MCF 10A (cell line): ENCODE measurements around the gene ISCA2. TPM values are rescaled to one million over a fixed set of nuclear protein-coding genes. Genes with fewer than 3 reads are reported as not detected.
"Not testable (repeated sequence)": the region's sequence is repeated elsewhere in the genome, so short reads cannot be mapped to it uniquely, and the experiment has no call there.

Source experiments
- BruUV-seq: library from RNA; stranded (reverse); fragments of 400-500 nt; replicated peaks from 2 replicates; lab custom pipeline; 2021; lab: Mats Ljungman, UMichigan
- CTCF ChIA-PET: fragments of 300-600 bp; sonication (Branson Sonifier 250); formaldehyde crosslinking; extraction: SDS; loops from one replicate; lab custom pipeline; 2021; ENCODE audit warnings: antibody characterized with exemption, inconsistent platforms; lab: Yijun Ruan, JAX
- POLR2A ChIA-PET: fragments of 300-600, 350-650 bp; sonication (Branson Sonifier 250); formaldehyde crosslinking; extraction: SDS; loops from one replicate; lab custom pipeline; 2020; ENCODE audit warnings: antibody characterized with exemption, inconsistent platforms; lab: Yijun Ruan, JAX
- DNase-seq: peaks from one replicate; pipeline ENCODE4 v3.0.0-alpha.2; 2018; ENCODE audit not compliant: unreplicated experiment
- H3K27ac Mint-ChIP-seq: one replicate; pipeline ENCODE4 v1.8.0; 2022; ENCODE audit warnings: mild to moderate bottlenecking, low read depth, mixed read lengths; ENCODE audit not compliant: unreplicated experiment
- H3K27me3 Mint-ChIP-seq: one replicate; pipeline ENCODE4 v1.8.0; 2022; ENCODE audit warnings: mixed read lengths; ENCODE audit not compliant: insufficient read depth, unreplicated experiment
- H3K36me3 Mint-ChIP-seq: one replicate; pipeline ENCODE4 v1.8.0; 2022; ENCODE audit warnings: mild to moderate bottlenecking, moderate library complexity, mixed read lengths; ENCODE audit not compliant: insufficient read depth, unreplicated experiment
- H3K4me1 Mint-ChIP-seq: one replicate; pipeline ENCODE4 v1.8.0; 2022; ENCODE audit warnings: mixed read lengths; ENCODE audit not compliant: insufficient read depth, unreplicated experiment
- H3K4me3 Mint-ChIP-seq: one replicate; pipeline ENCODE4 v1.8.0; 2022; ENCODE audit warnings: mild to moderate bottlenecking, moderate library complexity, mixed read lengths; ENCODE audit not compliant: unreplicated experiment
- H3K9me3 Mint-ChIP-seq: one replicate; pipeline ENCODE4 v1.8.0; 2022; ENCODE audit warnings: mixed read lengths; ENCODE audit not compliant: unreplicated experiment
- intact Hi-C: fragments of 100-400 bp; cut with micrococcal nuclease; formaldehyde crosslinking; loops from 2 replicates; pipeline ENCODE4 v1.14.1; 2022
- total RNA-seq: library from RNA; stranded (reverse); gene quantifications from 2 replicates; pipeline ENCODE4 v1.2.3, GENCODE V29; 2022
- TF ChIP-seq, protein P1 (sequence below): fragments of 200-600 bp; IDR thresholded peaks from one replicate; pipeline ENCODE4 v1.8.0; 2022; ENCODE audit warnings: antibody characterized with exemption, mild to moderate bottlenecking; ENCODE audit not compliant: unreplicated experiment

ISCA2 gene
- total RNA-seq, 1 experiment from 2014 or later = 13.9 TPM

DNA sequence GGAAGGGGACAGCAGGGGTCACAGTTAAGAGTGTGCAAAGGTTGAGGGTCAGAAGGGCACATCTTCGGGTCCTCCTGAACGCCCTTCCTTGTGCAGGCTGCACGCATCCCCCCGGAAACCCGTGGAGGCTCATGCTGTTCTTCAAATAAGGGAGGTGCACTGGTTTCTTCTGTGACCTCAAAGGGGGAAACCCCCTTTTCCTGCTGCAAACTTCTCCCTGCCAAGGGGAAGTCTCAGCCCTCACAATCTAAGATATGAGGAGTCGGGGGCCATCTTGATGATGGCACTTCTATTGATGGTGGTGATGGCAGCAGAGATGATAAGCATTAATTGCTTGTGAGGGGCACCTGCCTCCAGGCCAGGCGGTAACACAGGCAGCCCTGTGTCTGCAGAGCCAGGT, 40.0 kb downstream of the ISCA2 start:
- TF ChIP-seq, protein P1, sequence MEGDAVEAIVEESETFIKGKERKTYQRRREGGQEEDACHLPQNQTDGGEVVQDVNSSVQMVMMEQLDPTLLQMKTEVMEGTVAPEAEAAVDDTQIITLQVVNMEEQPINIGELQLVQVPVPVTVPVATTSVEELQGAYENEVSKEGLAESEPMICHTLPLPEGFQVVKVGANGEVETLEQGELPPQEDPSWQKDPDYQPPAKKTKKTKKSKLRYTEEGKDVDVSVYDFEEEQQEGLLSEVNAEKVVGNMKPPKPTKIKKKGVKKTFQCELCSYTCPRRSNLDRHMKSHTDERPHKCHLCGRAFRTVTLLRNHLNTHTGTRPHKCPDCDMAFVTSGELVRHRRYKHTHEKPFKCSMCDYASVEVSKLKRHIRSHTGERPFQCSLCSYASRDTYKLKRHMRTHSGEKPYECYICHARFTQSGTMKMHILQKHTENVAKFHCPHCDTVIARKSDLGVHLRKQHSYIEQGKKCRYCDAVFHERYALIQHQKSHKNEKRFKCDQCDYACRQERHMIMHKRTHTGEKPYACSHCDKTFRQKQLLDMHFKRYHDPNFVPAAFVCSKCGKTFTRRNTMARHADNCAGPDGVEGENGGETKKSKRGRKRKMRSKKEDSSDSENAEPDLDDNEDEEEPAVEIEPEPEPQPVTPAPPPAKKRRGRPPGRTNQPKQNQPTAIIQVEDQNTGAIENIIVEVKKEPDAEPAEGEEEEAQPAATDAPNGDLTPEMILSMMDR = no peak
- BruUV-seq = no TSS peak
- no peaks in the 10 kb centered on the region for H3K27me3 Mint-ChIP-seq
- H3K27ac Mint-ChIP-seq = no peak overlapping the region
- DNase-seq = no peak
- ChIA-PET CTCF (interaction anchor here (0.6 to 1.3 kb wide), 3 partner anchors 30 to 213 kb away, joined by 3 to 4 read pairs (median 3); no protein-coding TSS in a partner anchor), POLR2A (interaction anchor here (0.7 kb wide), 1 partner anchor 37 kb away, joined by 3 read pairs; no protein-coding TSS in a partner anchor)
- no peak overlapping the region for H3K4me3 Mint-ChIP-seq
- H3K4me1 Mint-ChIP-seq = peaks cover 12% of the 10 kb centered on the region
- H3K36me3 Mint-ChIP-seq = peaks cover 8% of the 10 kb centered on the region
- H3K9me3 Mint-ChIP-seq = no peaks in the 10 kb centered on the region
- intact Hi-C loops = no loop called here

DNA sequence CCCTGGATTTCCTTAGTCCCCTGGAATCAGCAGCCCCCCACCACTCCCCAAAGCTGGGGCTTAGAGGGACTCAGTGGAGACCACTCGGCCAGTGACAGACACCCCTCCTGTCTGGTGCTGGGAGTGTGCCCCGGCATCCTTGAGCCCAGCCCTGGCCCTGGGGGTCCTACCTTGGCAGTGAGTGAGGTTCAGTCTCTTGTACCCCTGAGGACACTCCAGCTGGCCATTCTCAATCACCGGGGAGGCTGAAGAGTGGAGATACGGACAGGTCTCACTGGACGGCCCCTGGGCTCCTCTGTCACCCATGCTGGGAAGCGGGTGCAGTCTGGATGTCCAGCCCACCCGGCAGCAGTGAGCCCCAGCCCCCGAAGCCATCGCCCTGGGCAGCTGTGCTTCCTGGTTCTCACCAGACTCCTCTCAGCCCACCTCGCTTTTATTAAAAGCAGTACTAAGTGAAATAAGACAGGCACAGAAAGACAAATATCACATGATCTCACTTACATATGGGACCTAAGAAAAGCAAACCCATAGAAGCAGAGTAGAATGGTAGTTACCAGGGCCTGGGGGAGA, 42.3 kb downstream of the ISCA2 start:
- peaks cover 8% of the 10 kb centered on the region for H3K36me3 Mint-ChIP-seq
- no TSS peak for BruUV-seq
- intact Hi-C loops = no loop called here
- CTCF ChIA-PET = interaction anchor here (0.8 kb wide), 1 partner anchor 37 kb away, joined by 4 read pairs; no protein-coding TSS in a partner anchor
- H3K4me3 Mint-ChIP-seq = no peak overlapping the region
- H3K27me3 Mint-ChIP-seq = no peaks in the 10 kb centered on the region
- no peak overlapping the region for H3K27ac Mint-ChIP-seq
- TF ChIP-seq, protein P1 = no peak
- no peak for DNase-seq
- no peaks in the 10 kb centered on the region for H3K9me3 Mint-ChIP-seq
- peaks cover 12% of the 10 kb centered on the region for H3K4me1 Mint-ChIP-seq
- POLR2A ChIA-PET = no interaction called here

GRCh38 chr14:74536336-74536735, 42.8 kb downstream of the ISCA2 start:
- H3K4me3 Mint-ChIP-seq, H3K36me3 Mint-ChIP-seq, intact Hi-C loops, H3K9me3 Mint-ChIP-seq, H3K4me1 Mint-ChIP-seq, BruUV-seq, H3K27me3 Mint-ChIP-seq, CTCF ChIA-PET, DNase-seq, H3K27ac Mint-ChIP-seq: not testable (repeated sequence)
- POLR2A ChIA-PET = interaction anchor here (1.0 kb wide), 1 partner anchor 9 kb away, joined by 3 read pairs; no protein-coding TSS in a partner anchor

- H3K4me1 Mint-ChIP-seq = no peaks in the 10 kb centered on the region
- no TSS peak for BruUV-seq
- H3K27me3 Mint-ChIP-seq = no peaks in the 10 kb centered on the region
- H3K4me3 Mint-ChIP-seq = no peak overlapping the region
- TF ChIP-seq, protein P1 = no peak
- H3K36me3 Mint-ChIP-seq = peaks cover 8% of the 10 kb centered on the region
- POLR2A ChIA-PET = interaction anchor here (0.6 kb wide), 1 partner anchor 206 kb away, joined by 4 read pairs; no protein-coding TSS in a partner anchor
- CTCF ChIA-PET = interaction anchor here (1.3 to 2.3 kb wide), 3 partner anchors 9 to 38 kb away, joined by 4 to 5 read pairs (median 4); no protein-coding TSS in a partner anchor
- H3K27ac Mint-ChIP-seq = no peak overlapping the region
- H3K9me3 Mint-ChIP-seq = no peaks in the 10 kb centered on the region
- intact Hi-C loops = no loop called here
- no peak for DNase-seq
Measured at GRCh38 chr14:74538411-74539391, 45.1 kb downstream of the ISCA2 start.
